ENCODE measurements around the gene EP400.
"Not testable (repeated sequence)": the region's sequence is repeated elsewhere in the genome, so short reads cannot be mapped to it uniquely, and the experiment has no call there.

Gene EP400

GRCh38 chr12:131954460-131954859, 4.7 kb downstream of the EP400 start:
- DNase-seq = not testable (repeated sequence)

- no peak for DNase-seq
These were observed 9.4 kb downstream of the EP400 start for GRCh38 chr12:131959116-131959515.

GRCh38 chr12:131959641-131960589, 10.2 kb downstream of the EP400 start:
- no peak for DNase-seq

GRCh38 chr12:131960590-131961325, 11.0 kb downstream of the EP400 start:
- DNase-seq = not testable (repeated sequence)

GRCh38 chr12:131961328-131961727, 11.6 kb downstream of the EP400 start:
- DNase-seq = not testable (repeated sequence)

- no peak for DNase-seq
These were observed 12.3 kb downstream of the EP400 start for GRCh38 chr12:131962069-131962468.

GRCh38 chr12:131963381-131963780, 13.6 kb downstream of the EP400 start:
- DNase-seq = no peak

- DNase-seq = no peak
These were observed 15.3 kb downstream of the EP400 start for GRCh38 chr12:131965073-131965472.

- DNase-seq = no peak
These were observed 21.5 kb downstream of the EP400 start for GRCh38 chr12:131971226-131971625.

- DNase-seq = no peak
These were observed 25.5 kb downstream of the EP400 start for GRCh38 chr12:131975228-131975627.

GRCh38 chr12:131979606-131980005, 29.9 kb downstream of the EP400 start:
- DNase-seq = no peak

- DNase-seq = no peak
These were observed 30.5 kb downstream of the EP400 start for GRCh38 chr12:131980263-131980662.

- DNase-seq = no peak
These were observed 31.6 kb downstream of the EP400 start for GRCh38 chr12:131981388-131981787.

GRCh38 chr12:131982041-131982440, 32.3 kb downstream of the EP400 start:
- DNase-seq = no peak

GRCh38 chr12:131983026-131983425, 33.3 kb downstream of the EP400 start:
- no peak for DNase-seq

- no peak for DNase-seq
These were observed 33.8 kb downstream of the EP400 start for GRCh38 chr12:131983554-131983953.

- no peak for DNase-seq
These were observed 34.6 kb downstream of the EP400 start for GRCh38 chr12:131984334-131984733.

- DNase-seq = not testable (repeated sequence)
These were observed 35.8 kb downstream of the EP400 start for GRCh38 chr12:131985510-131985875.

GRCh38 chr12:131986361-131986760, 36.6 kb downstream of the EP400 start:
- DNase-seq = no peak

GRCh38 chr12:131986910-131987309, 37.2 kb downstream of the EP400 start:
- DNase-seq = no peak

- no peak for DNase-seq
These were observed 37.8 kb downstream of the EP400 start for GRCh38 chr12:131987552-131987951.

- DNase-seq = peak; percentile 36
These were observed 38.5 kb downstream of the EP400 start for GRCh38 chr12:131988054-131988796.

- DNase-seq = no peak
These were observed 39.3 kb downstream of the EP400 start for GRCh38 chr12:131989021-131989420.

All from midbrain (tissue), 1 donor.